ENCODE results near the gene GPRIN3. TPM values are rescaled to one million over a fixed set of nuclear protein-coding genes. Genes with fewer than 3 reads are reported as not detected.

The GPRIN3 gene
- total and polyA plus RNA-seq, 7 donors: 1.6 to 4.6 (median 1.8) TPM

DNA sequence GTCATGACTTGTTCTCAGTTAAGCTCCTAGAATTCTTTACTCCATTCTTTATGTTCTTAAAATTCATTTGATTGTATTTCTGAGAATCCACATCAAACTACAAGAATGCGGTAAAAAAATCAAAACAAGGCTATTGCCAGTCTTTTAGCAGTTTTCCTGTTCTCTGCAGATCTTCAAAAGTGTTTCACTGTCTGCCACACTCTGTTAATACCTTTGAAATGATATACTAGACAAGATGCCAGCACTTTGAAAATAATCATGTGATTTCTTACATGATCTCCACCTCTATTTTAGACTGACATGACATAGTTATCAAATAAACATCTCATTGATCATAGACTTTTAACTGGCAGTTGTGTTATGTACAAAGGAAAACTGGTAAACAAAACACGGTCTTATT, 30.1 kb upstream of the GPRIN3 start:
- WGBS, 2 donors: 69 to 70% methylated on average over 2 of the region's 2 CpGs
- intact Hi-C loops (cut with DNase I): no loop called here
- no peak for TF ChIP-seq EP300 (IDR thresholded peaks at IDR 0.05)
- TF ChIP-seq, protein P1, sequence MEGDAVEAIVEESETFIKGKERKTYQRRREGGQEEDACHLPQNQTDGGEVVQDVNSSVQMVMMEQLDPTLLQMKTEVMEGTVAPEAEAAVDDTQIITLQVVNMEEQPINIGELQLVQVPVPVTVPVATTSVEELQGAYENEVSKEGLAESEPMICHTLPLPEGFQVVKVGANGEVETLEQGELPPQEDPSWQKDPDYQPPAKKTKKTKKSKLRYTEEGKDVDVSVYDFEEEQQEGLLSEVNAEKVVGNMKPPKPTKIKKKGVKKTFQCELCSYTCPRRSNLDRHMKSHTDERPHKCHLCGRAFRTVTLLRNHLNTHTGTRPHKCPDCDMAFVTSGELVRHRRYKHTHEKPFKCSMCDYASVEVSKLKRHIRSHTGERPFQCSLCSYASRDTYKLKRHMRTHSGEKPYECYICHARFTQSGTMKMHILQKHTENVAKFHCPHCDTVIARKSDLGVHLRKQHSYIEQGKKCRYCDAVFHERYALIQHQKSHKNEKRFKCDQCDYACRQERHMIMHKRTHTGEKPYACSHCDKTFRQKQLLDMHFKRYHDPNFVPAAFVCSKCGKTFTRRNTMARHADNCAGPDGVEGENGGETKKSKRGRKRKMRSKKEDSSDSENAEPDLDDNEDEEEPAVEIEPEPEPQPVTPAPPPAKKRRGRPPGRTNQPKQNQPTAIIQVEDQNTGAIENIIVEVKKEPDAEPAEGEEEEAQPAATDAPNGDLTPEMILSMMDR (IDR thresholded peaks at IDR 0.05): no peak
- TF ChIP-seq POLR2AphosphoS5 (IDR thresholded peaks at IDR 0.05): no peak
- no peak for TF ChIP-seq POLR2A (IDR thresholded peaks at IDR 0.05)

DNA sequence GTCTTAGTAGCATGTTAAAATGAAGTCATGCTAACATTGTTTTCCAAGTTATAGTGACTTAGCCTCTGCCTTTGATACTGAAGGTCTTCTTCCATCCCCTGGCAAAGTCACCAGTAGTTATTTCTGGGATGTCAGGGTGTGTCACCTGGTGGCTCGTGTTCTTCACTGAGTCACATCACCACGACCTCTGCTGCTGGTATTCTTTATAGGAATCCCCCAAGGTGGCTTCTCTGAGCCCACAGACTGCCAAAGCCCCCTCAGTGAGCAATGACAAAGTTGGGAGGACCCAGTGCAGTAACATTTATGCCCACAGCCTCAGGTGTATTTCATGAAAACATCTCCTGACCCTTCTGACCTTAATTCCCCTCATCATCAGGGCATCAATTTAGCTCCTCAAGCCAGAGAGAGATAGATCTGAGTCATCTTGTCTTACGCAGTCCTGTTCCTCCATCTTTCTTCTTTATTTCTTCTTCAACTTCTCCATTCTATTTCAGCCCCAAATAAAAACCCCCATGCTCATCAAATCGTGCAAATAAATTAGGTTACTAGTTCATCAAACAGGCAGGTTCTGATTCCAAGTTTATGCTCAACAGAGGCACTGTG, 29.3 kb upstream of the GPRIN3 start:
- 42 to 55% methylated on average over 4 of the region's 4 CpGs for WGBS, 2 donors
- intact Hi-C loops (cut with DNase I): no loop called here
- Histone ChIP-seq H3K27me3 (no peaks in the 10 kb centered on the region), H3K4me3 (no peak overlapping the region), H3K4me1 (no peaks in the 10 kb centered on the region), H3K36me3 (no peaks in the 10 kb centered on the region), H3K9me3 (no peaks in the 10 kb centered on the region), H3K27ac (no peak overlapping the region)
- TF ChIP-seq, protein P1 (IDR thresholded peaks at IDR 0.05): no peak
- TF ChIP-seq POLR2AphosphoS5 (IDR thresholded peaks at IDR 0.05) (no peak), POLR2A (IDR thresholded peaks at IDR 0.05) (no peak), EP300 (IDR thresholded peaks at IDR 0.05) (no peak)
- DNase-seq: no peak

More for the DNA sequence above, 30.1 kb upstream of the GPRIN3 start:
- Histone ChIP-seq H3K27ac (no peak overlapping the region), H3K4me1 (no peaks in the 10 kb centered on the region), H3K4me3 (no peak overlapping the region), H3K36me3 (no peaks in the 10 kb centered on the region), H3K27me3 (no peaks in the 10 kb centered on the region), H3K9me3 (no peaks in the 10 kb centered on the region)
- no peak for DNase-seq

DNA sequence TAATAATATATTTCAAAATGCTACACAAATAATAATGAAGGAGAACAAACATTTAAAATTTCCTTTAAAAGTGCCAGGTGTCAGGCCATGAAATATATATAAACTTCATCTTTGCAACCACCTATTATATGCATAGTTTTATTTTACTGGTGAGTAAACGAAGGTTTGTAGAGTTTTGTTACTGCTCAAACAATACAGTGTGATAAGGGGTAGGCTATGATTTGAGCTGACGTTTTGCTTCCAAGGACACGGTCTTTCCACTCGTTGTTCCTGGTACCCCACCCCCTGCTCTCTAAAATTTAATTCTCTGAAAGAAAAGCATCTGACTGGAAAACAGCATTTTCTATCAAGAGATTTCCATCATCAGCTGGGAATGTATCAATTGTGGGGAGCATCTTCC, 27.2 kb upstream of the GPRIN3 start:
- no peak for DNase-seq
- Histone ChIP-seq H3K4me1 (no peaks in the 10 kb centered on the region), H3K9me3 (no peaks in the 10 kb centered on the region), H3K27ac (no peak overlapping the region), H3K4me3 (no peak overlapping the region), H3K27me3 (no peaks in the 10 kb centered on the region), H3K36me3 (no peaks in the 10 kb centered on the region)
- 16 to 58% methylated on average over 4 of the region's 4 CpGs for WGBS, 2 donors
- intact Hi-C loops (cut with DNase I): no loop called here
- no peak for TF ChIP-seq POLR2A (IDR thresholded peaks at IDR 0.05)
- TF ChIP-seq, protein P1 (IDR thresholded peaks at IDR 0.05): no peak
- no peak for TF ChIP-seq POLR2AphosphoS5 (IDR thresholded peaks at IDR 0.05)
- no peak for TF ChIP-seq EP300 (IDR thresholded peaks at IDR 0.05)

DNA sequence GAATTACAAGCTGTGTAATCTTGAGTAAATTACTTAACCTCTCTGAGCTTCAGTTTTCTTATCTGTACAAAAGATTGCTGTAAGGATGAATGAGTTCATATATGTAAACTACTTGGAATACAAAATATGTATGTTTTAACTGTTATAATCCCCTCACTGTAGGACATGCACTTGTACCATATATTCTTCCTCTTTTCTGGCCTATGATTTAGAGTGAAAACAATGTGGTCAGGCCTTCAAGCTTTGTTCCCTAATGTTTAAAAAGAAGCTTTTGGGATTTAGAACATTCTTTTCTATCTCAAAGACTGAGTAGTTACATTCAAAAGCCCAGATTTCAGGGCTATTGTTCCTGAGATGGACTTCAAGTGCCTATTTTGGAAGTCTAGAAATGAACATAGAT, 26.7 kb upstream of the GPRIN3 start:
- Histone ChIP-seq H3K4me3 (no peak overlapping the region), H3K9me3 (no peaks in the 10 kb centered on the region), H3K4me1 (no peaks in the 10 kb centered on the region), H3K36me3 (no peaks in the 10 kb centered on the region), H3K27ac (no peak overlapping the region), H3K27me3 (no peaks in the 10 kb centered on the region)
- TF ChIP-seq POLR2A (IDR thresholded peaks at IDR 0.05): no peak
- TF ChIP-seq POLR2AphosphoS5 (IDR thresholded peaks at IDR 0.05): no peak
- no peak for TF ChIP-seq EP300 (IDR thresholded peaks at IDR 0.05)
- intact Hi-C loops (cut with DNase I): no loop called here
- no peak for DNase-seq

DNA sequence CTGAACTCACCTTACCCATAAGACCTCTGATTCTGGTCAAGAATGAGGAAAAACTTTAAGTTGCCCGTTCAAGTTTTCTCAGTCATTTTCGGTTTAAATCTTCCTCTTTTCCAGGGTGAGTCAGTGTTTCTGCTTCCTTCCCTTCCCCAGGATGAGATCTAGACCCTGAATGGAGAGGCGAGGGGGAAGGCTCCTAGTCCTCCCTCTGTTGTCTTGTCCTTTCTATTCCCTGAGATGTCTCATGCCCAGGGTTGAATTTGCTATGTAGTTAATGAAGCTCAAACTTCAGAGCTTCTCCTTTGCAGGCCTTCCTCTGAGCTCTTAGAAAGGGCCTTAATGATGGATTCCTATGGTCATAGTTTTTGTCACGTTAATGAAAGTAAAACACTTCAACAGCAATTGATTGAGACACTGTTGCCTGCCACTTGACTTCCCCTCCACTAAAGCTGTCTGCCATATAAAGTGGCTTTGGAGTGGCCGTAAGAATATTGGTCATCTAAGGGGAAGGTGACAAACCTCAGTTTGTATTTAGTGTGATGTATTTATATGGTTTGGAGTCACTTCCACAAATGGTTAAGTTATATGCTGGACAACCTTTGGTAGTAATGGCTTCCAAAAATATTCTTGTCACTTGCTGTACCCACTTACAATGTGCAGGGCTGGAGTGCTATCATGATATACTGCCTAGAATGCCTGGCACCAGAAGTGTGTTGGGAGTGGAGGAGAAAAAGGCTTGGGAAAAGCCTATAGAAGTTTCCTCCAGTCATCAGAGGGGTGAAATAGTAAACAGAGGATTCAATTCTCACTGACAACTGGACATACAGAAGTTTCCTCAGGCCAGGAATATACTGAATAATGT, 24.3 kb upstream of the GPRIN3 start:
- Histone ChIP-seq H3K27ac (no peak overlapping the region), H3K27me3 (no peaks in the 10 kb centered on the region), H3K36me3 (no peaks in the 10 kb centered on the region), H3K4me1 (no peaks in the 10 kb centered on the region), H3K9me3 (no peaks in the 10 kb centered on the region), H3K4me3 (no peak overlapping the region)
- TF ChIP-seq EP300 (IDR thresholded peaks at IDR 0.05) (no peak), POLR2A (IDR thresholded peaks at IDR 0.05) (no peak), POLR2AphosphoS5 (IDR thresholded peaks at IDR 0.05) (no peak)
- TF ChIP-seq, protein P1 (IDR thresholded peaks at IDR 0.05): no peak
- 76 to 90% methylated on average over 5 of the region's 5 CpGs for WGBS, 2 donors
- no peak for DNase-seq
- intact Hi-C loops (cut with DNase I): no loop called here
